H9 (cell line): ENCODE results near the gene DIPK1B. TPM values are rescaled to one million over a fixed set of nuclear protein-coding genes. Genes with fewer than 3 reads are reported as not detected.

Experiments used
- DNase-seq: peaks from one replicate; pipeline ENCODE4 v3.0.0-alpha.2; 2017
- H2AFZ ChIP-seq: one replicate; pipeline ENCODE4 v1.6.1; 2013; ENCODE audit warnings: mild to moderate bottlenecking, low read length, control low read depth, moderate library complexity
- H2AK5ac ChIP-seq: 2 replicates; pipeline ENCODE4 v1.6.1; 2013; ENCODE audit warnings: low read length, control low read depth, mixed read lengths; ENCODE audit not compliant: insufficient read length
- H2BK120ac ChIP-seq: one replicate; pipeline ENCODE4 v1.6.1; 2013; ENCODE audit warnings: low read depth, mild to moderate bottlenecking, low read length, control low read depth, inconsistent platforms; ENCODE audit not compliant: poor library complexity, severe bottlenecking
- H2BK12ac ChIP-seq: 2 replicates; pipeline ENCODE4 v1.6.1; 2013; ENCODE audit warnings: low read length, control low read depth, mixed read lengths, low read depth; ENCODE audit not compliant: insufficient read length
- H2BK15ac ChIP-seq: 2 replicates; pipeline ENCODE4 v1.6.1; 2013; ENCODE audit warnings: low read depth, low read length, control low read depth
- H2BK20ac ChIP-seq: one replicate; pipeline ENCODE4 v1.6.1; 2013; ENCODE audit warnings: low read depth, mild to moderate bottlenecking, low read length, control low read depth, inconsistent platforms; ENCODE audit not compliant: poor library complexity, severe bottlenecking
- H2BK5ac ChIP-seq: 2 replicates; pipeline ENCODE4 v1.6.1; 2013; ENCODE audit warnings: low read length, control low read depth, mixed read lengths; ENCODE audit not compliant: insufficient read length
- H3K14ac ChIP-seq: 2 replicates; pipeline ENCODE4 v1.6.1; 2013; ENCODE audit warnings: low read length, control low read depth; ENCODE audit not compliant: insufficient read depth
- H3K18ac ChIP-seq: 2 replicates; pipeline ENCODE4 v1.6.1; 2013; ENCODE audit warnings: low read depth, mild to moderate bottlenecking, mixed read lengths, low read length, control low read depth; ENCODE audit not compliant: insufficient read length
- H3K23ac ChIP-seq: 2 replicates; pipeline ENCODE4 v1.6.1; 2013; ENCODE audit warnings: low read length, control low read depth, mixed read lengths, low read depth; ENCODE audit not compliant: insufficient read length
- H3K23me2 ChIP-seq: 2 replicates; pipeline ENCODE4 v1.6.1; 2013; ENCODE audit warnings: low read depth, mild to moderate bottlenecking, mixed read lengths, low read length, control low read depth; ENCODE audit not compliant: insufficient read length, poor library complexity, severe bottlenecking
- H3K27ac ChIP-seq: 2 replicates; pipeline ENCODE4 v1.5.1; 2013; ENCODE audit warnings: low read length, control low read depth, mixed read lengths, low read depth; ENCODE audit not compliant: insufficient read length
- H3K27me3 ChIP-seq: 2 replicates; pipeline ENCODE4 v1.6.1; 2013; ENCODE audit warnings: low read length, control low read depth, inconsistent platforms; ENCODE audit not compliant: insufficient read depth
- H3K4ac ChIP-seq: 2 replicates; pipeline ENCODE4 v1.6.1; 2013; ENCODE audit warnings: low read depth, mild to moderate bottlenecking, control low read depth, inconsistent platforms, low read length, moderate library complexity
- H3K4me1 ChIP-seq: 2 replicates; pipeline ENCODE4 v1.6.1; 2013; ENCODE audit warnings: low read length, control low read depth, inconsistent platforms; ENCODE audit not compliant: insufficient read depth
- H3K4me2 ChIP-seq: 2 replicates; pipeline ENCODE4 v1.6.1; 2013; ENCODE audit warnings: low read length, control low read depth, mixed read lengths; ENCODE audit not compliant: insufficient read length, insufficient read depth
- H3K56ac ChIP-seq: 2 replicates; pipeline ENCODE4 v1.6.1; 2013; ENCODE audit warnings: low read depth, mild to moderate bottlenecking, mixed read lengths, low read length, control low read depth; ENCODE audit not compliant: insufficient read length
- H3K79me1 ChIP-seq: 2 replicates; pipeline ENCODE4 v1.6.1; 2013; ENCODE audit warnings: low read depth, mild to moderate bottlenecking, moderate library complexity, low read length, control low read depth, inconsistent platforms; ENCODE audit not compliant: insufficient read depth, poor library complexity, severe bottlenecking
- H3K79me2 ChIP-seq: 2 replicates; pipeline ENCODE4 v1.6.1; 2013; ENCODE audit warnings: low read length, control low read depth, inconsistent platforms; ENCODE audit not compliant: insufficient read depth
- H3K9ac ChIP-seq: 2 replicates; pipeline ENCODE4 v1.6.1; 2013; ENCODE audit warnings: low read length, control low read depth, mixed read lengths; ENCODE audit not compliant: insufficient read length; ENCODE audit errors: extremely low read depth
- H3K9me3 ChIP-seq: one replicate; pipeline ENCODE4 v1.6.1; 2013; ENCODE audit warnings: low read depth, low read length, inconsistent platforms; ENCODE audit not compliant: control insufficient read depth
- H3T11ph ChIP-seq: one replicate; pipeline ENCODE4 v1.6.1; 2013; ENCODE audit warnings: mild to moderate bottlenecking, low read length, control low read depth, inconsistent platforms
- H4K20me1 ChIP-seq: one replicate; pipeline ENCODE4 v1.6.1; 2013; ENCODE audit not compliant: control insufficient read depth, insufficient read length, insufficient read depth
- H4K5ac ChIP-seq: 2 replicates; pipeline ENCODE4 v1.6.1; 2013; ENCODE audit warnings: low read depth, mild to moderate bottlenecking, mixed read lengths, low read length, control low read depth; ENCODE audit not compliant: insufficient read length
- H4K8ac ChIP-seq: replicated peaks from 2 replicates; pipeline ENCODE4 v1.6.1; 2013; ENCODE audit warnings: low read length, control low read depth, mixed read lengths, low read depth; ENCODE audit not compliant: insufficient read length
- H4K91ac ChIP-seq: 2 replicates; pipeline ENCODE4 v1.6.1; 2013; ENCODE audit warnings: low read depth, mild to moderate bottlenecking, moderate library complexity, mixed read lengths, low read length, control low read depth; ENCODE audit not compliant: insufficient read length
- H3K27ac Mint-ChIP-seq, 3 experiments: 2 replicates in 2 of 3; 3 replicates in 1 of 3; pipeline ENCODE4 v1.8.0; 2020 to 2021; ENCODE audit warnings: mixed read lengths in 3 of 3, mild to moderate bottlenecking in 1 of 3, moderate library complexity in 1 of 3
- H3K27me3 Mint-ChIP-seq: 2 replicates; pipeline ENCODE4 v1.8.0; 2021; ENCODE audit warnings: low read depth, mild to moderate bottlenecking, moderate library complexity, mixed read lengths
- H3K36me3 Mint-ChIP-seq, 3 experiments: 2 replicates in 2 of 3; 3 replicates in 1 of 3; pipeline ENCODE4 v1.8.0; 2020 to 2021; ENCODE audit warnings: low read depth in 3 of 3, mixed read lengths in 3 of 3; ENCODE audit not compliant: insufficient read depth in 1 of 3
- H3K4me1 Mint-ChIP-seq, 2 experiments: 2 replicates each; pipeline ENCODE4 v1.8.0; 2020; ENCODE audit warnings: mixed read lengths in 2 of 2
- H3K4me3 Mint-ChIP-seq, 2 experiments: 2 replicates in 1 of 2; 3 replicates in 1 of 2; pipeline ENCODE4 v1.8.0; 2020 to 2021; ENCODE audit warnings: mild to moderate bottlenecking in 2 of 2, mixed read lengths in 2 of 2, moderate library complexity in 1 of 2
- H3K9me3 Mint-ChIP-seq, 2 experiments: 2 replicates in 1 of 2; 3 replicates in 1 of 2; pipeline ENCODE4 v1.8.0; 2020; ENCODE audit warnings: mild to moderate bottlenecking in 2 of 2, mixed read lengths in 2 of 2, moderate library complexity in 1 of 2
- WGBS: extraction: QIAGEN DNeasy Blood & Tissue Kit; methylation state at CpG from one replicate; pipeline ENCODE4 v1.1.7; 2013; ENCODE audit warnings: missing lambda C conversion rate, low lambda C conversion rate, mixed read lengths; ENCODE audit not compliant: insufficient read length; ENCODE audit errors: extremely low coverage; 5-methylcytosine and 5-hydroxymethylcytosine counted together
- total RNA-seq: library from RNA; stranded (reverse); gene quantifications from 2 replicates; pipeline ENCODE4 v1.2.1, GENCODE V29; 2021
- TF ChIP-seq, protein P1 (sequence below): fragments of 200-600 bp; sonication (generic); conservative IDR thresholded peaks from 3 replicates; pipeline ENCODE4 v1.8.0; 2021; ENCODE audit warnings: antibody characterized with exemption, mild to moderate bottlenecking

DIPK1B gene
- total RNA-seq, 1 experiment from 2014 or later: 40.3 TPM

DNA sequence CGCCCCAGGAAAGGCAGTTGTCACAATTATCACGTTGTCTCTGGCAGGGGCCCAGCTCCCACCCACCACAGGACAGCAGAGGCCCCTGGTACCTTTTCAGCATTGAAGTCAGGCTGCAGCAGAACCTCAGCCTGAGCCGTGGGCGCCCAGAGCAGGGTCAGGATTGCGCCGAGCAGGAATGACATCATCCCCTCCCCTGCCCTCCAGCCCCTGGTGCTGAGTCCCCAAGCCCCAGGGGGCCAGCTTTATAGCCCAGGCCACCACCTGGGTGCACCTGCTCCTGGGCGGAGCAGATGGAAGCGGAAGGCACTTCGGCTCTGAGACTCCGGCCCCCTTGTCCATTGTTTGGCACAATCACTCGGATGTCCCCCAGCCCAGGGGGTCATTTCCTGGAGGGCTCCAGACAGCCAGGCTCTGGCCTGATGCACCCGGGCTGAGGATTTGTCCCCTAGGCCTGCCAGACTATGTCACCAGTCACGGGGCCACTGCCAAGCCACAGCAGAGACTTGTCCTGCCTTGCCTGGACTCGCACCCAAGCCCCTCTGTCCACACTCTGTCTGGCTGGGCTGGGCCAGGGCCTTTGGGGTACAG is 52.0 kb downstream of the DIPK1B start, which contains the start of gene LCN15:
Gene LCN15, minus strand, starts transcription at position 218 of the 591 bp plus-strand sequence. Its CDS starts 30 bp downstream, at position 188.
- Histone ChIP-seq H3K27me3 (no peaks in the 10 kb centered on the region), H2BK120ac (no peak within 1 kb of the TSS), H3K14ac (no peak within 1 kb of the TSS; the same call in 1 of the 2 replicates), H2BK15ac (no peak within 1 kb of the TSS), H4K91ac (no peak within 1 kb of the TSS), H3K9me3 (no peaks in the 10 kb centered on the region), H4K20me1 (no peaks in the 10 kb centered on the region), H3T11ph (no peak within 1 kb of the TSS), H3K23ac (no peak within 1 kb of the TSS), H3K9ac (no peak within 1 kb of the TSS), H4K8ac (no peak within 1 kb of the TSS), H3K4me1 (no peaks in the 10 kb centered on the region), H3K56ac (no peak within 1 kb of the TSS), H2AFZ (no peak within 1 kb of the TSS), H3K18ac (no peak within 1 kb of the TSS), H3K79me2 (no peaks in the 10 kb centered on the region), H2AK5ac (no peak within 1 kb of the TSS), H4K5ac (no peak within 1 kb of the TSS), H3K4ac (no peak within 1 kb of the TSS), H3K23me2 (no peaks in the 10 kb centered on the region), H2BK5ac (no peak within 1 kb of the TSS), H2BK20ac (no peak within 1 kb of the TSS), H3K27ac (no peak within 1 kb of the TSS), H3K4me2 (no peak within 1 kb of the TSS), H3K79me1 (no peaks in the 10 kb centered on the region), H2BK12ac (no peak within 1 kb of the TSS)
- Mint-ChIP-seq H3K4me3 (peak within 1 kb of the TSS in 1 of 2 experiments; percentile 38; a peak in 1 of 5 replicates), H3K36me3 (no peaks in the 10 kb centered on the region; a peak in 1 of 7 replicates), H3K27me3 (peaks cover 21% of the 10 kb centered on the region), H3K9me3 (peaks cover 0 to 5% of the 10 kb centered on the region in 2 experiments; a peak in 1 of 5 replicates), H3K4me1 (peaks cover 15 to 28% of the 10 kb centered on the region in 2 experiments), H3K27ac (no peak within 1 kb of the TSS)
- TF ChIP-seq, protein P1, sequence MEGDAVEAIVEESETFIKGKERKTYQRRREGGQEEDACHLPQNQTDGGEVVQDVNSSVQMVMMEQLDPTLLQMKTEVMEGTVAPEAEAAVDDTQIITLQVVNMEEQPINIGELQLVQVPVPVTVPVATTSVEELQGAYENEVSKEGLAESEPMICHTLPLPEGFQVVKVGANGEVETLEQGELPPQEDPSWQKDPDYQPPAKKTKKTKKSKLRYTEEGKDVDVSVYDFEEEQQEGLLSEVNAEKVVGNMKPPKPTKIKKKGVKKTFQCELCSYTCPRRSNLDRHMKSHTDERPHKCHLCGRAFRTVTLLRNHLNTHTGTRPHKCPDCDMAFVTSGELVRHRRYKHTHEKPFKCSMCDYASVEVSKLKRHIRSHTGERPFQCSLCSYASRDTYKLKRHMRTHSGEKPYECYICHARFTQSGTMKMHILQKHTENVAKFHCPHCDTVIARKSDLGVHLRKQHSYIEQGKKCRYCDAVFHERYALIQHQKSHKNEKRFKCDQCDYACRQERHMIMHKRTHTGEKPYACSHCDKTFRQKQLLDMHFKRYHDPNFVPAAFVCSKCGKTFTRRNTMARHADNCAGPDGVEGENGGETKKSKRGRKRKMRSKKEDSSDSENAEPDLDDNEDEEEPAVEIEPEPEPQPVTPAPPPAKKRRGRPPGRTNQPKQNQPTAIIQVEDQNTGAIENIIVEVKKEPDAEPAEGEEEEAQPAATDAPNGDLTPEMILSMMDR: no peak
- peak; percentile 36 for DNase-seq
- WGBS: no CpG with 5 or more reads among the region's 14 CpGs
